Common myeloid progenitor, CD34-positive (primary cell): ENCODE data around the gene EGF.

Experiments used
- CTCF ChIA-PET: fragments of 350-600 bp; sonication (Branson Sonifier 250); formaldehyde crosslinking; loops from one replicate; lab custom pipeline; 2021; ENCODE audit warnings: antibody characterized with exemption; lab: Charles Lee
- POLR2A ChIA-PET: fragments of 350-600 bp; sonication (Branson Sonifier 250); formaldehyde crosslinking; loops from one replicate; lab custom pipeline; 2021; ENCODE audit warnings: antibody characterized with exemption; lab: Charles Lee
- DNase-seq, 3 donors: peaks; one replicate each; pipeline versions ENCODE4 v3.0.0 to v3.0.0-alpha.2; 2013
- H3K27ac ChIP-seq, 2 experiments: 1 replicate in 1 of 2; 2 replicates in 1 of 2; pipeline ENCODE4 v1.7.0; 2013; ENCODE audit warnings: inconsistent platforms in 2 of 2, low read length in 2 of 2, mild to moderate bottlenecking in 2 of 2, low read depth in 1 of 2, moderate library complexity in 1 of 2; ENCODE audit not compliant: severe bottlenecking in 2 of 2, insufficient read depth in 1 of 2, poor library complexity in 1 of 2
- H3K27me3 ChIP-seq, 5 experiments: replicated peaks in 2 of 5; 1 replicate in 3 of 5; 2 replicates in 2 of 5; pipeline versions ENCODE4 v1.6.1 to v1.7.0; 2013; ENCODE audit warnings: low read length in 4 of 5, mild to moderate bottlenecking in 2 of 5, moderate library complexity in 2 of 5, inconsistent platforms in 1 of 5; ENCODE audit not compliant: insufficient read depth in 5 of 5, control insufficient read depth in 4 of 5
- H3K36me3 ChIP-seq, 4 experiments: 1 replicate in 2 of 4; 2 replicates in 2 of 4; pipeline versions ENCODE4 v1.6.1 to v1.7.0; 2013; ENCODE audit warnings: low read length in 3 of 4, control low read depth in 1 of 4, mild to moderate bottlenecking in 1 of 4; ENCODE audit not compliant: control insufficient read depth in 4 of 4, insufficient read depth in 4 of 4
- H3K4me1 ChIP-seq, 4 experiments: 1 replicate in 3 of 4; 2 replicates in 1 of 4; pipeline versions ENCODE4 v1.6.1 to v1.7.1; 2013; ENCODE audit warnings: low read length in 3 of 4, mild to moderate bottlenecking in 3 of 4, control low read depth in 1 of 4, inconsistent platforms in 1 of 4, moderate library complexity in 1 of 4; ENCODE audit not compliant: control insufficient read depth in 4 of 4, insufficient read depth in 4 of 4; ENCODE audit errors: control extremely low read depth in 1 of 4
- H3K4me3 ChIP-seq, 7 experiments: 1 replicate in 4 of 7; 2 replicates in 3 of 7; pipeline versions ENCODE4 v1.5.1 to v1.7.0; 2013; ENCODE audit warnings: mild to moderate bottlenecking in 7 of 7, low read length in 6 of 7, moderate library complexity in 6 of 7, inconsistent platforms in 2 of 7, low read depth in 2 of 7, control low read depth in 1 of 7; ENCODE audit not compliant: insufficient read depth in 4 of 7, control insufficient read depth in 1 of 7; ENCODE audit errors: extremely low read depth in 1 of 7
- H3K9me3 ChIP-seq, 5 experiments: 1 replicate in 4 of 5; 2 replicates in 1 of 5; pipeline versions ENCODE4 v1.6.1 to v1.7.1; 2013; ENCODE audit warnings: low read length in 4 of 5, mild to moderate bottlenecking in 2 of 5, inconsistent platforms in 1 of 5, low read depth in 1 of 5, moderate library complexity in 1 of 5; ENCODE audit not compliant: control insufficient read depth in 4 of 5, insufficient read depth in 2 of 5; ENCODE audit errors: control extremely low read depth in 1 of 5
- WGBS: methylation state at CpG from one replicate; pipeline ENCODE4 v1.1.5; 2013; ENCODE audit not compliant: insufficient coverage; 5-methylcytosine and 5-hydroxymethylcytosine counted together

The EGF gene

GRCh38 chr4:109990261-109991257 is 77.9 kb downstream of the EGF start:
- peak in 2 of 3 donors; percentile 26 to 43 for DNase-seq
- H3K27me3 ChIP-seq: no peaks in the 10 kb centered on the region
- peaks cover 0 to 5% (median 0%) of the 10 kb centered on the region in 5 experiments for H3K9me3 ChIP-seq
- 75% methylated on average over 2 of the region's 5 CpGs for WGBS
- no peak overlapping the region for H3K27ac ChIP-seq
- CTCF ChIA-PET: interaction anchor here (4.3 to 20.7 kb wide), 2 partner anchors 13 to 523 kb away, joined by 19 to 566 read pairs; no protein-coding TSS in a partner anchor
- POLR2A ChIA-PET: no interaction called here
- no peak overlapping the region for H3K4me3 ChIP-seq
- H3K36me3 ChIP-seq: no peaks in the 10 kb centered on the region
- H3K4me1 ChIP-seq: peaks cover 0 to 12% (median 3%) of the 10 kb centered on the region in 4 experiments

GRCh38 chr4:109993116-109993515 is 80.4 kb downstream of the EGF start:
- CTCF ChIA-PET: interaction anchor here (1.8 to 20.7 kb wide), 2 partner anchors 12 to 521 kb away, joined by 7 to 566 read pairs; no protein-coding TSS in a partner anchor
- POLR2A ChIA-PET: no interaction called here
- no peak overlapping the region for H3K27ac ChIP-seq
- peaks cover 0 to 1% (median 0%) of the 10 kb centered on the region in 5 experiments for H3K27me3 ChIP-seq
- H3K4me3 ChIP-seq: no peak overlapping the region
- H3K9me3 ChIP-seq: peaks cover 0 to 5% (median 0%) of the 10 kb centered on the region in 5 experiments
- DNase-seq: no peak
- WGBS: 100% methylated on average over 1 of the region's 4 CpGs
- peaks cover 0 to 25% (median 6%) of the 10 kb centered on the region in 4 experiments for H3K4me1 ChIP-seq
- no peaks in the 10 kb centered on the region for H3K36me3 ChIP-seq

- no peak overlapping the region for H3K4me3 ChIP-seq
- 50% methylated on average over 1 of the region's 4 CpGs for WGBS
- no peaks in the 10 kb centered on the region for H3K36me3 ChIP-seq
- ChIA-PET CTCF (interaction anchor here (1.1 to 20.7 kb wide), 4 partner anchors 11 to 519 kb away, joined by 4 to 566 read pairs (median 6); no protein-coding TSS in a partner anchor), POLR2A (no interaction called here)
- peaks cover 0 to 5% (median 0%) of the 10 kb centered on the region in 5 experiments for H3K9me3 ChIP-seq
- H3K27me3 ChIP-seq: peaks cover 0 to 1% (median 0%) of the 10 kb centered on the region in 5 experiments
- H3K4me1 ChIP-seq: peaks cover 0 to 25% (median 6%) of the 10 kb centered on the region in 4 experiments
- peak; percentile 34 to 79 (median 70) for DNase-seq
- H3K27ac ChIP-seq: no peak overlapping the region
These were observed 81.7 kb downstream of the EGF start for GRCh38 chr4:109994415-109994827.

DNA sequence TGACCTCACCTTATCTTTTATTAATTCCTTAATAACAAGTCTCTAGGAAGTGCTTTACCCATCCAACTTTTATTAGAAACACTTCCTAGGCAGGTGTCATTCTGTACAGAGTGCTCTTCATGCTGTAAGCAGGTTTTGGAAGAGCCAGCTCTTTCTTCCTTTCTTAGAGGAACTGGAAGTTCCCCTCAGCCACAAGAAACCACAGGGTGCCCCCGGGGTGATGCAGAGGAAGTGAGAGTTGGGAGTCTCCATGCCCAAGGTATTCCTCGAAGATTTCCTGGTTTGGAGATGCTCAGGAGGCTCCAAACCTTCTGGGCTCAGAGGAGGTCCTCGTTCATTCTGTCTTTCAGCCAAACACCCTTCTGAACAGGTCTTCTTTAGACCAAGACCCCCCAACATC is 83.8 kb downstream of the EGF start:
- H3K4me3 ChIP-seq: no peak overlapping the region
- no peak for DNase-seq
- 67% methylated on average over 1 of the region's 3 CpGs for WGBS
- peaks cover 0 to 25% (median 6%) of the 10 kb centered on the region in 4 experiments for H3K4me1 ChIP-seq
- ChIA-PET POLR2A (interaction anchor here (0.6 kb wide), 1 partner anchor 437 kb away, joined by 4 read pairs; no protein-coding TSS in a partner anchor), CTCF (interaction anchor here (1.0 to 20.7 kb wide), 5 partner anchors 10 to 517 kb away, joined by 3 to 566 read pairs (median 3); no protein-coding TSS in a partner anchor)
- H3K27ac ChIP-seq: no peak overlapping the region
- H3K36me3 ChIP-seq: no peaks in the 10 kb centered on the region
- no peaks in the 10 kb centered on the region for H3K9me3 ChIP-seq
- H3K27me3 ChIP-seq: peaks cover 0 to 1% (median 0%) of the 10 kb centered on the region in 5 experiments

DNA sequence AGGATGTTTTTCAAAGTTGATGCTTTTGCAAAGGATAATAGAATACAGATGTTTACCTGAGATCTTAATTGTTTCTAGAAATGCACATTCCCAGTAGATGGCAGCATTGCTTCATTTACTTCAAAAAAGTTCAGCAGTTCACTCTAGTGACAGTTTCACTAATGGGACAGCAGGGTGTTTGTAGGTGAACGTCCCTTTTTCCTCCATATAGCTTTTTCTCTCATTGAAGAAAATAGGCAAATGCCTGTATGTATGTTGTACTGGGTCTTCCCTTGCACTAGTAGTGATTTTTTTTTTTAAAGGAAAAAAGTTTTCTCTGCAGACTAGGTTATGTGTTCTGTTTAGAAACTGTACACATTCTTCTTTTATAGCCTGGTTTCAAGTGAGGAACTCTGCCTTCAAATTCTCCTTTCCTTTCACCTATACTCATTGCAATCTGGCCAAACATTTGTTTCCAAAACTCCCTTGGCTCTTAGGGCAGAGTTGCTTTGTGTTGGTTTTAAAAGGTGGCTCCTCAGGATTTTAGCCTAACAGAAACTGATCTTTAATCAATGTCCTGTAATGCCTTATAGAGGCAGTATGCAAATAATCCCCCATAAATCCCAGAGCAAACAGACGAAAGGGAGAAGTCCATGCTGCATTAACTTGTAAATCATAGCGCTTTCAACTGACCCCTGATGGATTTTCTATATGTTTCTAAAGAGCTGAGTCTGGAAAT is 86.3 kb downstream of the EGF start:
- Histone ChIP-seq H3K27me3 (peaks cover 0 to 1% (median 0%) of the 10 kb centered on the region in 5 experiments), H3K4me3 (no peak overlapping the region), H3K36me3 (no peaks in the 10 kb centered on the region), H3K27ac (no peak overlapping the region), H3K9me3 (no peaks in the 10 kb centered on the region), H3K4me1 (peaks cover 0 to 21% (median 6%) of the 10 kb centered on the region in 4 experiments)
- WGBS: 80% methylated on average over 2 of the region's 3 CpGs
- ChIA-PET CTCF (interaction anchor here (0.6 to 20.7 kb wide), 19 partner anchors 11 to 525 kb away, joined by 3 to 566 read pairs (median 4); partner anchors contain the start of genes CASP6, EGF and RRH), POLR2A (interaction anchor here (0.5 to 0.7 kb wide), 2 partner anchors 47 to 1739 kb away, joined by 3 read pairs; no protein-coding TSS in a partner anchor)
- peak; percentile 81 to 89 (median 83) for DNase-seq

DNA sequence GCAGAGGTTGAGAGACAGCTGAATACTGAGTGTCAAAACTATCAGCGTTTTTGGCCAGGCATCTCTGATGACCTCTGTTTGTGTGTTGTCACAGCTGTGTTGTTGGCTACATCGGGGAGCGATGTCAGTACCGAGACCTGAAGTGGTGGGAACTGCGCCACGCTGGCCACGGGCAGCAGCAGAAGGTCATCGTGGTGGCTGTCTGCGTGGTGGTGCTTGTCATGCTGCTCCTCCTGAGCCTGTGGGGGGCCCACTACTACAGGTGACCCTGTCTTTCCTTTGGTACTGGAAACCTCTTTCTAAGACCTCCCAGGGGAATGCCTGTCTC is 86.9 kb downstream of the EGF start:
- WGBS: 96% methylated on average over 4 of the region's 9 CpGs
- H3K4me3 ChIP-seq: no peak overlapping the region
- no peaks in the 10 kb centered on the region for H3K36me3 ChIP-seq
- H3K27ac ChIP-seq: no peak overlapping the region
- H3K9me3 ChIP-seq: no peaks in the 10 kb centered on the region
- CTCF ChIA-PET: interaction anchor here (0.8 to 20.7 kb wide), 6 partner anchors 10 to 514 kb away, joined by 3 to 566 read pairs (median 6); no protein-coding TSS in a partner anchor
- POLR2A ChIA-PET: no interaction called here
- DNase-seq: no peak
- peaks cover 0 to 1% (median 0%) of the 10 kb centered on the region in 5 experiments for H3K27me3 ChIP-seq
- H3K4me1 ChIP-seq: peaks cover 0 to 17% (median 4%) of the 10 kb centered on the region in 4 experiments
